ENCODE measurements around the gene WBP1. TPM values are rescaled to one million over a fixed set of nuclear protein-coding genes. Genes with fewer than 3 reads are reported as not detected.

Gene WBP1
- total RNA-seq, 2 donors from 2014 or later: 47.6 to 48.3 TPM

DNA sequence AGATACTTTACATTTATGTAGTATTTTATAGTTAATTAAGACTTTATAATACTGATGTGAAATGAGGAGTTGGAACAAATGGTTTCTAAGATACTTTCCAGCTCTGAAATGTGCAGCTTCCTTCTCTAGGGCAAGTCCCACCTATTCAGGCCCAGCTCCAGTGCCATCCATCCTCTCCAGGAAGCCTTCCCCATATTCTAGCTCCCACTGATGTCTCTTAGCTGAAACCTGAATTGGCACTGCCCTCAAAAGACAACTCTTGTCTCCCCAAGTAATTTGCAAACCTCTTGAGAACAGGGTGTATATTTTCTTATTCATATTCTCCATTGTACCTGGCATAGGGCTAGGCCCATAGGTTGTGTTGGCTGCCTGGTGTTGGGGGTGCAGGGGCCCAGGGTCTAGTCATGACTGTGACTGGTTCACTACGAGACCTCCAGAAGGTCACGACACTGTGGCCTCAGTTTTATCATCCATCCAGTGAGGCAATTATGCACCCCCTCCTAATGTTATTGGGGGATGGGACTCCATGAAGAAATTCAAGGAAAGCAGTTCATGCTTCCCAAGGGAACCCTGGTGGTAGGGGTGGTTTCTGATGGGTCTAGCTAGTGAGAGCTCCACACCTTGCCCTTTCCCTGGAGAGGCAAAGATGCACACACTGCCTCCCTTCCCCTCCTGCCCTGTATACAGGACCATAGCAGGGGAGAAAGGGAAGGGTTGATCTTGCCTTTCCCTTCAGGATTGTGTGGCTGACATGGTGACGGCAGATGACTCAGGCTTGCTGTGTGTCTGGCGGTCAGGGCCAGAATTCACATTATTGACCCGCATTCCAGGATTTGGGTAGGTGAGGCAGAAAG lies 33.9 kb upstream of the WBP1 start:
- H3K9ac ChIP-seq (ENCODE audit: low read depth in 2 of 2, low read length in 2 of 2): no peak overlapping the region
- TF ChIP-seq, protein P1, sequence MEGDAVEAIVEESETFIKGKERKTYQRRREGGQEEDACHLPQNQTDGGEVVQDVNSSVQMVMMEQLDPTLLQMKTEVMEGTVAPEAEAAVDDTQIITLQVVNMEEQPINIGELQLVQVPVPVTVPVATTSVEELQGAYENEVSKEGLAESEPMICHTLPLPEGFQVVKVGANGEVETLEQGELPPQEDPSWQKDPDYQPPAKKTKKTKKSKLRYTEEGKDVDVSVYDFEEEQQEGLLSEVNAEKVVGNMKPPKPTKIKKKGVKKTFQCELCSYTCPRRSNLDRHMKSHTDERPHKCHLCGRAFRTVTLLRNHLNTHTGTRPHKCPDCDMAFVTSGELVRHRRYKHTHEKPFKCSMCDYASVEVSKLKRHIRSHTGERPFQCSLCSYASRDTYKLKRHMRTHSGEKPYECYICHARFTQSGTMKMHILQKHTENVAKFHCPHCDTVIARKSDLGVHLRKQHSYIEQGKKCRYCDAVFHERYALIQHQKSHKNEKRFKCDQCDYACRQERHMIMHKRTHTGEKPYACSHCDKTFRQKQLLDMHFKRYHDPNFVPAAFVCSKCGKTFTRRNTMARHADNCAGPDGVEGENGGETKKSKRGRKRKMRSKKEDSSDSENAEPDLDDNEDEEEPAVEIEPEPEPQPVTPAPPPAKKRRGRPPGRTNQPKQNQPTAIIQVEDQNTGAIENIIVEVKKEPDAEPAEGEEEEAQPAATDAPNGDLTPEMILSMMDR (IDR thresholded peaks at IDR 0.05): no peak

DNA sequence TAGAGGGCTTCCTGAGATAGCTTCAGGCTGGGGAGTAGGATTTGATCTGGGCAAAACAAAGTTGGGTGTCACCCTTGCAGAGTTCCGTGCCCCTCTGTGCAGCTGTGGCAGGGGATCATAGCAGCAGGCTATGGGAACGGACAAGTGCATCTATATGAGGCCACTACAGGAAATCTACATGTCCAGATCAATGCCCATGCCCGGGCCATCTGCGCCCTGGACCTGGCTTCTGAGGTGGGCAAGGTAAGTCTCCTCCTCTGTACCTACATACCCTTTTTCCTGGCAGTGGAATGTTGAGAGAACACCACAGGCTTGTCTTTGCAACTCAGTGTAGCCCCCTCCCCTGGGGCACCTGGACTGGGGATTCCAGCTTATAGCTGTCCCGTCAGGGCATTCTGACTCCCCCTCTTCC lies 33.2 kb upstream of the WBP1 start:
- H3K4me1 ChIP-seq: no peaks in the 10 kb centered on the region
- H3K9ac ChIP-seq (ENCODE audit: low read depth in 2 of 2, low read length in 2 of 2): no peak overlapping the region
- no peaks in the 10 kb centered on the region for H3K27me3 ChIP-seq
- no peaks in the 10 kb centered on the region for H3K9me3 ChIP-seq
- no peak overlapping the region for H3K4me3 ChIP-seq
- no peak for DNase-seq
- no peaks in the 10 kb centered on the region for H3K36me3 ChIP-seq
- no peak overlapping the region for H3K27ac ChIP-seq
- TF ChIP-seq, protein P1 (IDR thresholded peaks at IDR 0.05): no peak
- intact Hi-C loops (cut with DNase I): no loop called here

More for the DNA sequence above, 33.9 kb upstream of the WBP1 start:
- H3K9me3 ChIP-seq: no peaks in the 10 kb centered on the region
- no peaks in the 10 kb centered on the region for H3K27me3 ChIP-seq
- H3K27ac ChIP-seq: no peak overlapping the region
- H3K4me1 ChIP-seq: no peaks in the 10 kb centered on the region
- no peaks in the 10 kb centered on the region for H3K36me3 ChIP-seq
- DNase-seq: no peak
- intact Hi-C loops (cut with DNase I): no loop called here
- H3K4me3 ChIP-seq: no peak overlapping the region

DNA sequence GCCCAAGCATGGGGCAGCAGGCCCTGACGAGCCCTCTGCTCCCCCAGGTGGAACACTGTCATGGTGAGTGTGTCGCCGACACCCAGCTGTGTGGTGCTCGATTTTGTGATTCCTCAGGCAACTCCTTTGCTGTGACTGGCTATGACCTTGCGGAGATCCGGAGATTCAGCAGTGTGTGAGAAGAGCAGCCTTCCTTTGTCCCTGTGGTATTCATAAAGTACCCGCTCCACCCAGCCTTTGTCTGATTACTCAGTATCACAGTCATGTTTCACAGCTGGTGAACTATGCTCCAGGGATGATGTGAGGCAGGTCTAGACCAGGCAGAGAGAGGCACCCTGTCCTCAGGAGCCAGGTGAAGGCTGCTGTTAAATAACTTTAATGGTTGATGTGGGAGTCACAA lies 32.7 kb upstream of the WBP1 start:
- H3K27ac ChIP-seq: no peak overlapping the region
- H3K36me3 ChIP-seq: no peaks in the 10 kb centered on the region
- DNase-seq: no peak

DNA sequence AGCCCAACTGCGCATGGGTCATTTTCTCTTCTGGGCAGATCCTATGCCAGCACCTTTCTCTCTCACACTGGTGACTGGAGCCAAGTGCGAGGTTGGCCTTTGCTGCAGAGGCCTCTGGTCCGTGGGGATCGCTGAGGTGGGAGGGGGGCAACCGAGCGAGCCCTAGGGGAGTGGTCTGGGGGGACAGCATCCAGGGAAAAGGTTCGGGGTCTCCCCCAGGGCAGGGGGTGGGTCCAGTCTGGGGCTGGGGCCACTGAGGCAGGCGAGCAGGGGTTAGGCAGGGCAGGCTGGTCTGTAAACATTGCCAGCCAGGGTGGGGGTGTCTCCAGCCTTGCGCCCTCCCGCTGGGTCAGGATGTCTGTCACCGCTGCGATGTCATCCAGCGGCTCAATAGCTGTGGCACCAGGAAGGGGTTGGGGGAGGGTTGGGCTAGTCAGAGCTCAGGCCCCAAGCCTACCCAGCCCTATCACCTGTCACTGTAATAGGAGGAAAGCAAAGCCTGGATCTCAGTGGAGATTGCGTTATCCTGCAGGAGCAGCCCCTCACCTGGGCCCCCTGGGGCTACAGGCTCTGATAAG lies 32.0 kb upstream of the WBP1 start:
- no peak for DNase-seq
- Histone ChIP-seq H3K4me1 (no peaks in the 10 kb centered on the region), H3K36me3 (no peaks in the 10 kb centered on the region), H3K9ac (ENCODE audit: low read depth in 2 of 2, low read length in 2 of 2) (no peak overlapping the region), H3K9me3 (no peaks in the 10 kb centered on the region), H3K4me3 (no peak overlapping the region), H3K27me3 (no peaks in the 10 kb centered on the region), H3K27ac (no peak overlapping the region)
- intact Hi-C loops (cut with DNase I): no loop called here
- TF ChIP-seq, protein P1 (IDR thresholded peaks at IDR 0.05): no peak

More for the DNA sequence above, 32.7 kb upstream of the WBP1 start:
- Histone ChIP-seq H3K4me1 (no peaks in the 10 kb centered on the region), H3K4me3 (no peak overlapping the region), H3K9ac (ENCODE audit: low read depth in 2 of 2, low read length in 2 of 2) (no peak overlapping the region), H3K9me3 (no peaks in the 10 kb centered on the region), H3K27me3 (no peaks in the 10 kb centered on the region)
- TF ChIP-seq, protein P1 (IDR thresholded peaks at IDR 0.05): no peak
- intact Hi-C loops (cut with DNase I): no loop called here

DNA sequence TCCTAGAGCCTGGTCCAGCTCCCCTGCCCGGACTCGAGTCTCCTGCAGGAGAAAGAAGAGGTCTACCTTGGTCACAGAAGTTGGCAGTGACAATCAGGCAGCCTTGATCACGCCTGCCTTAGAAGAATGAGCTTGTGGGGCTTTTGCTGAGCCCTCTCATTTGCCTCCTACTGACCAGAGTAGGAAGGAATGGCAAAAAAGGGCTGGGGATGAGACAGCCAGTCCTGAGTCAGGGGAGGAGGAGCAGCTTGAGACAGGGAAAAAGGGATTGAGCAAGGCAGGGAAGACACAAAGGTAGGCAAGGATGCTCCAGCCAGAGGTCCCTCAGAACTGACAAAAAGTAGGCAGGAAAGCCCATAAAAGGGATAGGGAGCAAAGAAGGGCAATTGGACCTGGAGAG lies 30.7 kb upstream of the WBP1 start:
- no peak overlapping the region for H3K27ac ChIP-seq
- intact Hi-C loops (cut with DNase I): no loop called here
- H3K27me3 ChIP-seq: no peaks in the 10 kb centered on the region
- no peaks in the 10 kb centered on the region for H3K9me3 ChIP-seq
- TF ChIP-seq, protein P1 (IDR thresholded peaks at IDR 0.05): no peak
- no peak overlapping the region for H3K4me3 ChIP-seq
- no peak for DNase-seq
- no peaks in the 10 kb centered on the region for H3K4me1 ChIP-seq
- no peaks in the 10 kb centered on the region for H3K36me3 ChIP-seq
- H3K9ac ChIP-seq (ENCODE audit: low read depth in 2 of 2, low read length in 2 of 2): no peak overlapping the region
